Erythroblast (primary cell): ENCODE data around the gene PBXIP1.

ENCODE experiments used
- GATA1 ChIP-seq: IDR thresholded peaks from 2 replicates; pipeline ENCODE4 v1.6.1; 2011; ENCODE audit warnings: low read depth, mild to moderate bottlenecking, control low read depth, low read length, moderate library complexity
- POLR2A ChIP-seq: IDR thresholded peaks from 2 replicates; pipeline ENCODE4 v1.6.1; 2011; ENCODE audit warnings: mild to moderate bottlenecking, low read length

DNA sequence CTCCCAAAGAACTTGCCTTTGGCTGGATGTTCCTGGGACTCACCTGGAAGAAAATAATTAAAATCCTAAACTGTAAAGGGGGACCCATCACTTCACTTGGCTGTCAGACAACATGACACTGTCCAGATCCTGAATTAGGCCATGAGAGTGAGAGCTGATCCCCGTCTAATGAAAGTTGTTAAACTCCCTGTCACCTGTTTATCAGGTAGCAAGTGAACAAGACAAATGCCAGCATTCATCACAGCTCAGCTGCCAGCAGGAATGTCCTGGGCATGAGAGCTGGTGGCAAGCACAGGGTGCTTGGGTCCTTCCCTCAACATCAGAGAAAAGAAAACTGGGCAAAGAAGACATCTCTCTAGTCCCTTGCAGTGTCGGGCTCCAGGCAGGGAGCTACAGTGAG lies 43.1 kb downstream of the PBXIP1 start:
- TF ChIP-seq GATA1 (no peak), POLR2A (no peak)
